ENCODE results near the gene CALCA. TPM values are rescaled to one million over a fixed set of nuclear protein-coding genes. Genes with fewer than 3 reads are reported as not detected.

Gene CALCA
- total RNA-seq, 2 experiments from 2014 or later, result not detected

DNA sequence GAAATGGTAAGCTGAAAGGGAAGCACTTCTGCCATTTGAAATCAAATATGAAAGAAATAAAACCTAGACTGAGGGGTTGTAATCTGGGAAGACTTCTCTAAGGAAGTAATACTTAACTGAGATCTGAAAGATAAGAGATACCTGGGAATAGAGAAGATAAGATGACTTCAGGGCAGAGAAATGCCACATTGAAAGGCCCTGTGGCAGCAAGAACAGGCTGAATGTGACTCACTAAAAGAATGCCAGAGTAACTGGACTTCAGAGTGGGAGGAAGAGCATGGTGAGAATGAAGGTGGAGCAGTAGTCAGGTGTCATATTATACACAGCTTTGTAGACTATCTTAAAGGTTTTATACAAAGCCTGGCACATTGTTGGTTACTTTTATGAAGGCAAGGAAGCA, 17.6 kb downstream of the CALCA start:
- H3K4me1 ChIP-seq (ENCODE audit: insufficient read depth, low read length, poor library complexity, severe bottlenecking), result no peaks in the 10 kb centered on the region
- TF ChIP-seq EZH2phosphoT487 (IDR thresholded peaks at IDR 0.05; ENCODE audit: borderline replicate concordance, low read depth, low read length), result no peak
- TF ChIP-seq CTCF (conservative IDR thresholded peaks at IDR 0.05; ENCODE audit: low read length), result no peak
- no peaks in the 10 kb centered on the region for H3K79me2 ChIP-seq (ENCODE audit: insufficient read depth, low read depth, low read length)
- H2AFZ ChIP-seq (ENCODE audit: low read length), result no peak overlapping the region
- H3K4me2 ChIP-seq (ENCODE audit: low read length), result no peak overlapping the region
- intact Hi-C loops (cut with micrococcal nuclease; ENCODE audit: unreplicated experiment), result no loop called here
- DNase-seq (ENCODE audit: low spot score), result no peak
- no peak overlapping the region for H3K4me3 ChIP-seq (ENCODE audit: low read depth, low read length, poor library complexity, severe bottlenecking)
- H3K9me2 ChIP-seq (ENCODE audit: insufficient read depth, low read length), result peaks cover 3% of the 10 kb centered on the region; the same call in 1 of the 2 replicates
- H3K27ac ChIP-seq (ENCODE audit: low read depth, low read length, poor library complexity, severe bottlenecking), result no peak overlapping the region
- no TSS peak for BruUV-seq (replicated peaks)
- POLR2A ChIA-PET, result no interaction called here
- CTCF ChIA-PET (ENCODE audit: unreplicated experiment), result interaction anchor here (0.7 kb wide), 1 partner anchor 221 kb away, joined by 3 read pairs; no protein-coding TSS in a partner anchor
- H4K20me1 ChIP-seq (ENCODE audit: insufficient read depth, low read length), result no peaks in the 10 kb centered on the region
- H3K36me3 ChIP-seq (ENCODE audit: insufficient read depth, low read length), result no peaks in the 10 kb centered on the region
- H3K9me3 ChIP-seq (ENCODE audit: low read length), result no peaks in the 10 kb centered on the region

DNA sequence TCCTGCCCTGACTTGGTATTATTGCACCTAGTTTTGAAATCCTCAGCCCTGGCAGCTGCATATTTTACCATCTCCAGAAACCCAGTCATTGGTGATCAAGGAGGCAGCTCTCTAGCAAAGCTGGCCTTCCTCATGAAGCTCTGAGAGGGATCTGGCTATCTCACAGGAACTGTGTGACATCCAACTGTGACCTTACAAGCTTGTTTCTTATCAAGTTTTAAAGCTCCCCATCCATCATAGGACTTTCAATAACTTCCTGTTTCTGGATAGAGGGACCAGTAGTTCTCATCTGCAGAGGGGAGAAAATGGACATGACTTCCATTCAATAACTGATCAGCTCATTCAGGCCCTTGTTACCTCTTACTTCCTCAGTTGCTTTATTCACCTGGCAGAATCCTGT, 18.2 kb downstream of the CALCA start:
- no peak for TF ChIP-seq CTCF (conservative IDR thresholded peaks at IDR 0.05; ENCODE audit: low read length)
- no peak for TF ChIP-seq EZH2phosphoT487 (IDR thresholded peaks at IDR 0.05; ENCODE audit: borderline replicate concordance, low read depth, low read length)
- no TSS peak for BruUV-seq (replicated peaks)
- ChIA-PET POLR2A (interaction anchor here (0.7 kb wide), 1 partner anchor 387 kb away, joined by 3 read pairs; no protein-coding TSS in a partner anchor), CTCF (ENCODE audit: unreplicated experiment) (interaction anchor here (0.7 kb wide), 1 partner anchor 221 kb away, joined by 3 read pairs; no protein-coding TSS in a partner anchor)
- intact Hi-C loops (cut with micrococcal nuclease; ENCODE audit: unreplicated experiment), result no loop called here
- no peaks in the 10 kb centered on the region for H3K36me3 ChIP-seq (ENCODE audit: insufficient read depth, low read length)
- H4K20me1 ChIP-seq (ENCODE audit: insufficient read depth, low read length), result no peaks in the 10 kb centered on the region
- DNase-seq (ENCODE audit: low spot score), result no peak
- H3K4me1 ChIP-seq (ENCODE audit: insufficient read depth, low read length, poor library complexity, severe bottlenecking), result no peaks in the 10 kb centered on the region
- H3K9me3 ChIP-seq (ENCODE audit: low read length), result no peaks in the 10 kb centered on the region
- H2AFZ ChIP-seq (ENCODE audit: low read length), result no peak overlapping the region
- no peak overlapping the region for H3K4me2 ChIP-seq (ENCODE audit: low read length)
- peaks cover 2% of the 10 kb centered on the region; the same call in 1 of the 2 replicates for H3K9me2 ChIP-seq (ENCODE audit: insufficient read depth, low read length)
- no peak overlapping the region for H3K4me3 ChIP-seq (ENCODE audit: low read depth, low read length, poor library complexity, severe bottlenecking)
- no peaks in the 10 kb centered on the region for H3K79me2 ChIP-seq (ENCODE audit: insufficient read depth, low read depth, low read length)
- H3K27ac ChIP-seq (ENCODE audit: low read depth, low read length, poor library complexity, severe bottlenecking), result no peak overlapping the region

DNA sequence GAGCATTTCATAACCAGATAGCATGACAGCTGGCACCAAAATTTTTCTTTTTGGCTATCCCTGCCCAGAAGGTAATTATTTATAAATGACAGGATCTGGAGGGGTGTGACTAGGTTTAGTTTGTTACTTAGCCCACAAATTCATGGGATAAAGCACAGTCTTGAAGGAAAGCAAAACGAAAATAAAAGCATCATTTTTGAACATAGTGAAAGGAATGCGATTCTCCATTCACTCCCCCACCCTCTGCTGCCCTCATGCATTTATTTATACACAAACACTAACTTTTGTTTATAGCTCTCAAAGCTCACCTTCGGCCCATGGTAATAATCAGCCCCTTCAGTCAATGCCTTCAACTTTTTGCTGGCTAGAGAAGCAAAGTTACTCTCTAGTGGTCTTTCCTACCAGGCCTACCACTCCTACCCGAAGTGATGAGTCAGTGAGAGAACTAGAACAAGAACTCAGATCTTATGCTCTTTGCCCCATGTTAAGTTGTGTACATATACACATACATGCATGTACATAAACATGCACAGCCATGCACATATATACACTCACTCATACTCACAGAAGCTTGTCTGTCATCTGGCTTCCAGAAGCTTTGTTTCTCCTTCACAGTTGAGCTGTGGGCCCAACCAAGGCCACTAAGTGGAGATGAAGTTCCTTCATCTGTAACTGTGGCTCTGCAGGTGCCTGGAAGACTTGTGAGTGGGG, 22.6 kb downstream of the CALCA start:
- H3K36me3 ChIP-seq (ENCODE audit: insufficient read depth, low read length), result no peaks in the 10 kb centered on the region
- no peak overlapping the region for H2AFZ ChIP-seq (ENCODE audit: low read length)
- TF ChIP-seq CTCF (conservative IDR thresholded peaks at IDR 0.05; ENCODE audit: low read length) (no peak), EZH2phosphoT487 (IDR thresholded peaks at IDR 0.05; ENCODE audit: borderline replicate concordance, low read depth, low read length) (no peak)
- no peaks in the 10 kb centered on the region for H3K79me2 ChIP-seq (ENCODE audit: insufficient read depth, low read depth, low read length)
- ChIA-PET CTCF (ENCODE audit: unreplicated experiment) (no interaction called here), POLR2A (interaction anchor here (0.6 to 0.7 kb wide), 3 partner anchors 138 to 252 kb away, joined by 3 to 5 read pairs (median 3); no protein-coding TSS in a partner anchor)
- no peaks in the 10 kb centered on the region for H4K20me1 ChIP-seq (ENCODE audit: insufficient read depth, low read length)
- intact Hi-C loops (cut with micrococcal nuclease; ENCODE audit: unreplicated experiment), result no loop called here
- H3K4me1 ChIP-seq (ENCODE audit: insufficient read depth, low read length, poor library complexity, severe bottlenecking), result no peaks in the 10 kb centered on the region
- H3K4me2 ChIP-seq (ENCODE audit: low read length), result no peak overlapping the region
- H3K4me3 ChIP-seq (ENCODE audit: low read depth, low read length, poor library complexity, severe bottlenecking), result no peak overlapping the region
- BruUV-seq (replicated peaks), result no TSS peak
- H3K9me3 ChIP-seq (ENCODE audit: low read length), result no peaks in the 10 kb centered on the region
- no peak for DNase-seq (ENCODE audit: low spot score)
- no peaks in the 10 kb centered on the region for H3K9me2 ChIP-seq (ENCODE audit: insufficient read depth, low read length)
- no peak overlapping the region for H3K27ac ChIP-seq (ENCODE audit: low read depth, low read length, poor library complexity, severe bottlenecking)
